ENCODE results near the gene TXNIP.

Gene TXNIP, protein sequence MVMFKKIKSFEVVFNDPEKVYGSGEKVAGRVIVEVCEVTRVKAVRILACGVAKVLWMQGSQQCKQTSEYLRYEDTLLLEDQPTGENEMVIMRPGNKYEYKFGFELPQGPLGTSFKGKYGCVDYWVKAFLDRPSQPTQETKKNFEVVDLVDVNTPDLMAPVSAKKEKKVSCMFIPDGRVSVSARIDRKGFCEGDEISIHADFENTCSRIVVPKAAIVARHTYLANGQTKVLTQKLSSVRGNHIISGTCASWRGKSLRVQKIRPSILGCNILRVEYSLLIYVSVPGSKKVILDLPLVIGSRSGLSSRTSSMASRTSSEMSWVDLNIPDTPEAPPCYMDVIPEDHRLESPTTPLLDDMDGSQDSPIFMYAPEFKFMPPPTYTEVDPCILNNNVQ

DNA sequence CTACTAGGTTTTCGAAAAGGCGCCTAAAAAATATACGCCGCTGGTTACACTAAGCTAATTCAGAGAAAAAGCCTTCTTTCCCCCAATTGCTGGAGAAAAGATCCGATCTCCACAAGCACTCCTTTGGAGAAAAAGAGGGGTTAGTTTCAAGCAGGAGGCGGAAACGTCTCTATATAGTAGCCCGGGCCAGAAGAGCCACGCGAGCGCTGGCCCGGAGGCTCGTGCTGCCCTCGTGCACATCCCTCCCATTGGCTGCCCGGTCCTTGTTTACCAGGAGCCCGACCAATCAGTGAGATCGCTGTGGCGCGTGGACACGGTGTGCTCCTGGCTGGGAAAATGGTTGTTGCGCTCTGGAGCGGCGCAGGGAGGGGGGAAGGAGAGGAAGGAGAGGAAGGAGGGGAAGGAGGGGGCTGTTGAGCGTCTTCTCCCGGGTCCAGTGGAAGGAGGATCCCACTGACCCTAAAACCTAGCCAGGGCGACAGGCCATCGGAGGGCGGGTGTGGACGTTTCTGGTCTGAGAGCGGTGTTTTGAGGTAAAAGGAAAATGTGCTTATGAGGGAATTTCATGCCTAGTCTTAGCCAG, at the start of gene TXNIP:
Gene TXNIP, minus strand, starts transcription at position 147 of the 583 bp plus-strand sequence. CDS start 313 bp downstream, outside the sequence.
- peak within 1 kb of the TSS; percentile 77 to 82 for H3K4me3 ChIP-seq (replicated peaks in 1 of 2; ENCODE audit: low read depth in 2 of 2, low read length in 2 of 2)
- peak; percentile 98 to 99 for DNase-seq (ENCODE audit: low read depth in 2 of 2)
- TF ChIP-seq, protein P1, sequence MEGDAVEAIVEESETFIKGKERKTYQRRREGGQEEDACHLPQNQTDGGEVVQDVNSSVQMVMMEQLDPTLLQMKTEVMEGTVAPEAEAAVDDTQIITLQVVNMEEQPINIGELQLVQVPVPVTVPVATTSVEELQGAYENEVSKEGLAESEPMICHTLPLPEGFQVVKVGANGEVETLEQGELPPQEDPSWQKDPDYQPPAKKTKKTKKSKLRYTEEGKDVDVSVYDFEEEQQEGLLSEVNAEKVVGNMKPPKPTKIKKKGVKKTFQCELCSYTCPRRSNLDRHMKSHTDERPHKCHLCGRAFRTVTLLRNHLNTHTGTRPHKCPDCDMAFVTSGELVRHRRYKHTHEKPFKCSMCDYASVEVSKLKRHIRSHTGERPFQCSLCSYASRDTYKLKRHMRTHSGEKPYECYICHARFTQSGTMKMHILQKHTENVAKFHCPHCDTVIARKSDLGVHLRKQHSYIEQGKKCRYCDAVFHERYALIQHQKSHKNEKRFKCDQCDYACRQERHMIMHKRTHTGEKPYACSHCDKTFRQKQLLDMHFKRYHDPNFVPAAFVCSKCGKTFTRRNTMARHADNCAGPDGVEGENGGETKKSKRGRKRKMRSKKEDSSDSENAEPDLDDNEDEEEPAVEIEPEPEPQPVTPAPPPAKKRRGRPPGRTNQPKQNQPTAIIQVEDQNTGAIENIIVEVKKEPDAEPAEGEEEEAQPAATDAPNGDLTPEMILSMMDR (IDR thresholded peaks at IDR 0.05; ENCODE audit: low read depth, low read length): no peak

DNA sequence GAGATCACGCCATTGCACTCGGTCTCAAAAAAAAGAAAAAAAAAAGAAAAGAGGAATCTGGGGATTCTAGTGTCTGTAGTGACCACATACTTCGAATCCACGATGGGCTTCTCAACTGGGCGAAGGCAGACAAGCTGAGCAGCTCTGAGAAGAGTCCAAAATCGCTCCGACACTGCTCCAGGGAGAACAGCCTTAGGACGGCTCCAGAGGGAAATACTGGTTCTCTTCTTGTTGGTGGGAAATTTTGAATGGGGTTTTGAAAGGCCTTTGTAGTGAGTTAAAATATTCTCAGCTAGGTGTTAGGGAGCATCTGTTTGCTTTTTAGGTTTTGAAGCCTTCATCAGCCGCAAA, 43.4 kb upstream of the TXNIP start:
- DNase-seq (ENCODE audit: low read depth in 2 of 2): no peak
- H3K4me3 ChIP-seq (replicated peaks in 1 of 2; ENCODE audit: low read depth in 2 of 2, low read length in 2 of 2): no peak overlapping the region
- TF ChIP-seq, protein P1 (IDR thresholded peaks at IDR 0.05; ENCODE audit: low read depth, low read length): no peak

DNA sequence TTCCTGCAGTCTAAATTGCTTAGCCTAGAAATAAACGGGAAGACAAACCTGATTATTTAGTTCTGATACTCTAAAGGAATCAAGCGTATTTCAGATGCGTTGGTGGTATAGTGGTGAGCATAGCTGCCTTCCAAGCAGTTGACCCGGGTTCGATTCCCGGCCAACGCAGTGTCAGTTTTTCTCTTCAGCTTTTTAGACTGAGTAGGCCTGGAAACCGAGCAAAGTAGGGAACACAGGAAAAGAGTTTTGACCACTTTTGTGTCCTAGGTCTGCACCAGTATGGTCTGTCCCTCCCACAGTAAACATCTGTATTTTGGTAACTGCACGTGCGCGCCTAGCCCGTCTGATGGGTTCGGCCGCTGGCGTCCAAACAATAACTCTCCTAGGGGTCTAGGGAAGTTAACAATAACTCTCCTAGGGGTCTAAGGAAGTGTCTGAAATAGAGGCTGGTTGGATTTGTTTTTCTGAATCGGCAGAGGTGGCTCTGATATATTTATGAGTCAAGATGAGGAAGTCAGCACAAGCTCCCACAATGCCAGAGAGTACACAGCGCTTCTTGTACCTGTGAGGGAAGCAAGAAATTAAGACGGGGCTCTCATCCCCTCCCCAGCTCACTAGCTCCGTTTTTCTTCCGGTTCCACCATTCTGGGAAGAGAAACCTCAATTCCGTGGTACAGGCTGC, 40.7 kb upstream of the TXNIP start:
- peak overlapping the region; percentile 65 to 69 for H3K4me3 ChIP-seq (replicated peaks in 1 of 2; ENCODE audit: low read depth in 2 of 2, low read length in 2 of 2)
- DNase-seq (ENCODE audit: low read depth in 2 of 2): peak; percentile 91 to 95
- TF ChIP-seq, protein P1 (IDR thresholded peaks at IDR 0.05; ENCODE audit: low read depth, low read length): no peak

DNA sequence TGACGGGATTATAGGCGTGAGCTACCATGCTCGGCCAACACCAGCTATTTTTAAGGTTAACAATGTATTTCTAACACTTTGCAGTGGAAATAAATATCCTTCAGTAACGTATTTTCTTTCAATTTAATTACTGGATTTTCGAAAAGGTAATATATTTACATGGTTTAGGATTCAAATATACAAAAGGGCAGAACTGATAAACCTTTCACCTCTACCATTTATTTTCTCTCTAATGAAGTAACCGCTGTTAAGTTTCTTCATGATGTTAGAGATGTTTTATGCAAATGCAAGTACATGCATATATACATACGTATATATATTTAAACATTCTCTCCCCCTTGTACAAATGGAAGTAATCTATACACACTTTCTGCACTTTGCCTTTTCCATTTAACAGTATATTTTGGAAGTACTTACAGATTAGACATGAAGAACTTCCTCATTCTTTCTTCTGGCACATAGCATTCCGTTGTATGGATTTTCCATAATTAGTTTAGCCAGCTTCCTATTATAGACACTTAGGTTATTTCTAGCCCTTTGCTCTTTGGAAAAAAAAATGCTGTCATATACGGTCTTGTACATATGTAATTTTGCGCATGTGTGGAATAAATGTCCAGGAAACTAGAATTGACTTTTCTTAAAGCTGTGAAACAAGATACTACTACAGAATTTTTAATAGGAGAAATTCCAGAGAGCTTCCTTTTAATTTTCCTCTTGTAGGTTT, 40.0 kb upstream of the TXNIP start:
- TF ChIP-seq, protein P1 (IDR thresholded peaks at IDR 0.05; ENCODE audit: low read depth, low read length): no peak
- H3K4me3 ChIP-seq (replicated peaks in 1 of 2; ENCODE audit: low read depth in 2 of 2, low read length in 2 of 2): peak overlapping the region; percentile 46 to 53
- no peak for DNase-seq (ENCODE audit: low read depth in 2 of 2)

DNA sequence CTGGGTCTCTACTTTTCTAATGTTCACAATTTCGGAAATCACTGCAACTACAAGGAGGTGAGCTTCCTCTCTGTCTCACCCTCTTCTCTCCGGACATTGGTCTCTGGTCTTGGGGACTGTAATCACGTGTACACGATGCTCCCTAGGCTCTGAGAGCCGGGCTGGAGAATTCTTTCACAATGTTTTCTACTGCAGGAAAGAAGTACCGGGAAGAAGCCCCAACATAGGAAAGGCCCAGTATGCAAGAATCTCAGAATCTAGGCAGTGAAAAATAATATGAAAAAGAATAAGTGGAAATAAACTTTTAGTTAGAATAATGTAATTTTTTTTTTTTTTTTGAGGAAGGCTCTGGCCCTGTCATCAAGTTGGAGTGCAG, 38.7 kb upstream of the TXNIP start:
- peak overlapping the region; percentile 13 to 30 for H3K4me3 ChIP-seq (replicated peaks in 1 of 2; ENCODE audit: low read depth in 2 of 2, low read length in 2 of 2)
- peak in 1 of 2 donors; percentile 28 for DNase-seq (ENCODE audit: low read depth in 2 of 2)
- TF ChIP-seq, protein P1 (IDR thresholded peaks at IDR 0.05; ENCODE audit: low read depth, low read length): no peak

DNA sequence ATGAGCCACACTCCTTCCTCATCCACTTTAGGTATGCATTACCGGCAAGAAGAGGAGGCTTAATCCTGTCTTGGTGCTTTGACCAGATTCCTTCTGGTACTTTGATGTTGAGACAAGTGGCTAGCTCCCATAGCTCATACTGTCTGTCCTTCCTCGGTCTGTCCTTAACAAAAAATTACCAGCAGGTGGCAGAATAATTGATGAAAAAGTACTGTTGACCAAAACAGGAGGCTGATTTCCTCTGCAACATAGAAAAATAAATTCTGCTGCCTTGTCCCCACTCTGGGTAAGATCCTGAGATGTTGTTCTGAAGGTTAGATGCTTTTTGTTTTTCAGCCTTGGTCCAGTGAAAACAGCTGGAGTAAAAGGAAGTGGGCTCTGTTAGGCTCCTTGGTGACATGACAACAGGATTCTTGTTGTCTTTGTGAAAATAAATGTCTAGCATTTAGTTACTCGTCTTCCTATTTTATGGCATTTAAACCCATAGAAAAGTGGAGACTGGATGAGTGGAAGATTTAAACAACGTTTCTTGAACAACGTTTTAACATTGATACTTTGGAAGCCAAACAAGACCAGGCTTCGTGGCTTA, 36.3 kb upstream of the TXNIP start:
- DNase-seq (ENCODE audit: low read depth in 2 of 2): peak; percentile 72
- no peak overlapping the region for H3K4me3 ChIP-seq (replicated peaks in 1 of 2; ENCODE audit: low read depth in 2 of 2, low read length in 2 of 2)
- TF ChIP-seq, protein P1 (IDR thresholded peaks at IDR 0.05; ENCODE audit: low read depth, low read length): peak; percentile 50
